Suprapubic skin (tissue), 4 donors: ENCODE results near the gene PTGIS.

Experiments used
- CTCF ChIP-seq, 2 donors: fragments of 200-600 bp in 1 of 2; fragments of 450-650 bp in 1 of 2; sonication (generic) in 1 of 2; IDR thresholded peaks; one replicate each; pipeline ENCODE4 v1.5.1; 2016 to 2019; ENCODE audit warnings: antibody characterized with exemption in 2 of 2, mild to moderate bottlenecking in 1 of 2, moderate library complexity in 1 of 2
- EP300 ChIP-seq: sonication (generic); formaldehyde crosslinking; IDR thresholded peaks from one replicate; pipeline ENCODE4 v1.6.1; 2017; ENCODE audit warnings: antibody characterized with exemption
- POLR2A ChIP-seq, 2 donors: fragments of 450-650 bp; IDR thresholded peaks; one replicate each; pipeline ENCODE4 v1.6.1; 2017; ENCODE audit warnings: antibody characterized with exemption in 2 of 2, mild to moderate bottlenecking in 2 of 2, moderate library complexity in 2 of 2
- POLR2AphosphoS5 ChIP-seq, 3 donors: sonication (generic); formaldehyde crosslinking; IDR thresholded peaks; one replicate each; pipeline ENCODE4 v1.6.1; 2017; ENCODE audit warnings: antibody characterized with exemption in 3 of 3

- TF ChIP-seq CTCF (IDR thresholded peaks at IDR 0.05): no peak
- TF ChIP-seq POLR2A (IDR thresholded peaks at IDR 0.05): no peak
- no peak for TF ChIP-seq POLR2AphosphoS5 (IDR thresholded peaks at IDR 0.05)
- TF ChIP-seq EP300: no peak
Measured at GRCh38 chr20:49461894-49462620, 105.9 kb downstream of the PTGIS start.
